Measurements from ENCODE around the gene MEGF11.

DNA sequence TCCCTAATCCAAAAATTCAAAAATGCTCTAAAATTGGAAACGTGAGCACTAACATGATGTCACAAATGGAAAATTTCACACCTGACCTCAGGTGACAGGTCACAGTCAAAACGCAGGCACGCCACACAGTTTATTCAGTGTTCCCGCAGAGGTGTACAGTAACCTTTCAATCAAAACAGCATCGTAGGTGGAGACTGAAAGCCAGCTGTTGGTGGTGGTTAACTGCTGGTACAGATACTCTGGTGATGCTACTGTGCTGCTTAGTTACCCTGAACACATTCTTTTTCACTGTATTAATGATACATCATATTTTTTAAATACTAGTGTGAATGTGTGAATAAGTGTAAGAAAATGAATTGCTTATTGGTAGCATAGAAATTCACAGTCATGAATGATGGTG lies 360.5 kb downstream of the MEGF11 start:
- TF ChIP-seq POLR2AphosphoS5 (IDR thresholded peaks at IDR 0.05) (no peak), CTCF (IDR thresholded peaks at IDR 0.05) (no peak), POLR2A (IDR thresholded peaks at IDR 0.05) (no peak)
